Transverse colon (tissue), 4 donors: ENCODE data around the gene CTNND2.

Experiments
- CTCF ChIP-seq, 5 experiments: fragments of 200-600 bp in 3 of 5; fragments of 450-650 bp in 2 of 5; sonication (generic) in 3 of 5; IDR thresholded peaks; 1 replicate in 2 of 5; 2 replicates in 3 of 5; pipeline ENCODE4 v1.5.1; 2016 to 2017; ENCODE audit warnings: antibody characterized with exemption in 5 of 5, inconsistent platforms in 3 of 5, mild to moderate bottlenecking in 2 of 5, moderate library complexity in 1 of 5
- POLR2A ChIP-seq: fragments of 450-650 bp; IDR thresholded peaks from one replicate; pipeline ENCODE4 v1.6.1; 2016; ENCODE audit warnings: antibody characterized with exemption, mild to moderate bottlenecking, moderate library complexity
- POLR2AphosphoS5 ChIP-seq, 3 donors: sonication (generic); formaldehyde crosslinking; IDR thresholded peaks; one replicate each; pipeline ENCODE4 v1.6.1; 2016; ENCODE audit warnings: antibody characterized with exemption in 3 of 3

- TF ChIP-seq CTCF (IDR thresholded peaks at IDR 0.05): no peak
- TF ChIP-seq POLR2A: no peak
- TF ChIP-seq POLR2AphosphoS5 (IDR thresholded peaks at IDR 0.05): no peak
Observed at GRCh38 chr5:11261241-11261640, 643.0 kb downstream of the CTNND2 start.
